Spleen (tissue), 7 donors: ENCODE results near the gene LSG1.

ENCODE experiments used
- CTCF ChIP-seq, 11 experiments: fragments of 200-600 bp in 7 of 11; fragments of 450-650 bp in 4 of 11; sonication (generic) in 4 of 11; IDR thresholded peaks in 8 of 11; conservative IDR thresholded peaks in 3 of 11; 1 replicate in 7 of 11; 2 replicates in 4 of 11; pipeline versions ENCODE4 v1.4.0 to v1.8.0; 2016 to 2021; ENCODE audit warnings: antibody characterized with exemption in 11 of 11, inconsistent platforms in 4 of 11, mild to moderate bottlenecking in 1 of 11
- POLR2A ChIP-seq, 3 donors: fragments of 450-650 bp; IDR thresholded peaks; one replicate each; pipeline ENCODE4 v1.5.1; 2017; ENCODE audit warnings: antibody characterized with exemption in 3 of 3, mild to moderate bottlenecking in 1 of 3
- donor health status: DM: no; HTN: no; CAD: no; lungs with moderate emphysema.
- donor health status: DM: no; HTN: no; CAD: no.
- donor health status: DM: no; HTN: no; CAD: no.

GRCh38 chr3:194671511-194671899 lies 486 bp downstream of the LSG1 start:
- peak in 10 of 11 experiments; percentile 15 to 65 (median 52) for TF ChIP-seq CTCF (IDR thresholded peaks at IDR 0.05 in 8 of 11, conservative IDR thresholded peaks at IDR 0.05 in 3 of 11)
- no peak for TF ChIP-seq POLR2A (IDR thresholded peaks at IDR 0.05)
